ENCODE data around the gene CHST3.

DNA sequence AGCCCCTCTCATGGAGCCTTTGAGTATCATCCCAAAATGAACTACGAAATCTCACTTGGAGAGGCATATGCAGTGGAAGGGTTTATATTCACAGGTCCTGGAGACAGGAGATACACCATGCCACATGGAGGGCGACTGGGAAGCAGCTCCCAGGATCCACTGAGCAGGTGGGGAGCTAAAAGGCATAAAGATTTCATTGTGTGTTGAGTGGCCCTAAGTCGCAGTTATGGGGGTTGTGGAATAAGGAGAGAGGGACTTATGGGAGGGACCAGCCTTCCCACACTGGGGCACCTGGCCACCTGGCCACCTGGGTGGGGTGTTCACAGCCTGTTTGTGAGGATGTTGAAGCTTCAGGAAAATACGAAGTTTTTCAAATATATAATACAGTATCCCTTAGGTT, 37.0 kb upstream of the CHST3 start:
- TF ChIP-seq, protein P1, sequence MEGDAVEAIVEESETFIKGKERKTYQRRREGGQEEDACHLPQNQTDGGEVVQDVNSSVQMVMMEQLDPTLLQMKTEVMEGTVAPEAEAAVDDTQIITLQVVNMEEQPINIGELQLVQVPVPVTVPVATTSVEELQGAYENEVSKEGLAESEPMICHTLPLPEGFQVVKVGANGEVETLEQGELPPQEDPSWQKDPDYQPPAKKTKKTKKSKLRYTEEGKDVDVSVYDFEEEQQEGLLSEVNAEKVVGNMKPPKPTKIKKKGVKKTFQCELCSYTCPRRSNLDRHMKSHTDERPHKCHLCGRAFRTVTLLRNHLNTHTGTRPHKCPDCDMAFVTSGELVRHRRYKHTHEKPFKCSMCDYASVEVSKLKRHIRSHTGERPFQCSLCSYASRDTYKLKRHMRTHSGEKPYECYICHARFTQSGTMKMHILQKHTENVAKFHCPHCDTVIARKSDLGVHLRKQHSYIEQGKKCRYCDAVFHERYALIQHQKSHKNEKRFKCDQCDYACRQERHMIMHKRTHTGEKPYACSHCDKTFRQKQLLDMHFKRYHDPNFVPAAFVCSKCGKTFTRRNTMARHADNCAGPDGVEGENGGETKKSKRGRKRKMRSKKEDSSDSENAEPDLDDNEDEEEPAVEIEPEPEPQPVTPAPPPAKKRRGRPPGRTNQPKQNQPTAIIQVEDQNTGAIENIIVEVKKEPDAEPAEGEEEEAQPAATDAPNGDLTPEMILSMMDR (conservative IDR thresholded peaks at IDR 0.05): no peak
- no peak for TF ChIP-seq ZFX (IDR thresholded peaks at IDR 0.05)

All from C4-2B (cell line).